IMR-90 (cell line): ENCODE data around the gene TMEM52. TPM values are rescaled to one million over a fixed set of nuclear protein-coding genes. Genes with fewer than 3 reads are reported as not detected.

Source experiments
- ATAC-seq: fragments of 200-7000 bp; cut with Tn5 transposase; 2 replicates; pipeline ENCODE4 v1.9.1; 2020; ENCODE audit warnings: low read depth, mild to moderate bottlenecking, moderate library complexity
- BruUV-seq: library from RNA; stranded (reverse); fragments of 400-500 nt; replicated peaks from 2 replicates; lab custom pipeline; 2021; lab: Mats Ljungman, UMichigan
- CTCF ChIA-PET: fragments of 300-600 bp; formaldehyde crosslinking; extraction: SDS; loops from one replicate; lab custom pipeline; 2021; ENCODE audit warnings: antibody characterized with exemption; lab: Yijun Ruan, JAX
- POLR2A ChIA-PET: fragments of 300-600 bp; sonication (Branson Sonifier 250); formaldehyde crosslinking; loops from one replicate; lab custom pipeline; 2022; ENCODE audit warnings: antibody characterized with exemption; ENCODE audit not compliant: unreplicated experiment; lab: Charles Lee
- DNase-seq: peaks from one replicate; pipeline ENCODE4 v3.0.0; 2013
- H2AFZ ChIP-seq: replicated peaks from 2 replicates; pipeline ENCODE3; 2013; ENCODE audit warnings: low read length, mild to moderate bottlenecking; ENCODE audit not compliant: poor library complexity
- H2AK5ac ChIP-seq: 2 replicates; pipeline ENCODE4 v1.6.1; 2013; ENCODE audit warnings: low read depth, low read length, inconsistent platforms
- H2AK9ac ChIP-seq: replicated peaks from 2 replicates; pipeline ENCODE3; 2013; ENCODE audit warnings: mild to moderate bottlenecking, low read depth, low read length, moderate library complexity; ENCODE audit not compliant: poor library complexity
- H2BK120ac ChIP-seq: 2 replicates; pipeline ENCODE4 v1.6.1; 2013; ENCODE audit warnings: low read depth, low read length, inconsistent platforms
- H2BK15ac ChIP-seq: 3 replicates; pipeline ENCODE4 v1.6.1; 2013; ENCODE audit warnings: low read depth, low read length, inconsistent platforms
- H2BK20ac ChIP-seq: 2 replicates; pipeline ENCODE4 v1.6.1; 2013; ENCODE audit warnings: low read depth, mild to moderate bottlenecking, inconsistent platforms, low read length, moderate library complexity
- H2BK5ac ChIP-seq: 2 replicates; pipeline ENCODE4 v1.6.1; 2013; ENCODE audit warnings: mild to moderate bottlenecking, low read depth, low read length, inconsistent platforms; ENCODE audit not compliant: poor library complexity, severe bottlenecking
- H3K14ac ChIP-seq: replicated peaks from 2 replicates; pipeline ENCODE4 v1.6.1; 2013; ENCODE audit warnings: low read depth, low read length, inconsistent platforms
- H3K18ac ChIP-seq: 2 replicates; pipeline ENCODE4 v1.6.1; 2013; ENCODE audit warnings: low read depth, low read length, control low read depth
- H3K23ac ChIP-seq: 2 replicates; pipeline ENCODE4 v1.6.1; 2013; ENCODE audit warnings: low read depth, low read length, inconsistent platforms
- H3K27ac ChIP-seq: 2 replicates; pipeline ENCODE4 v1.5.1; 2013; ENCODE audit warnings: mild to moderate bottlenecking, control low read depth, low read length; ENCODE audit not compliant: insufficient read depth
- H3K27me3 ChIP-seq: 2 replicates; pipeline ENCODE4 v1.6.1; 2013; ENCODE audit warnings: low read length; ENCODE audit not compliant: control insufficient read depth, insufficient read depth
- H3K36me3 ChIP-seq: 2 replicates; pipeline ENCODE4 v1.6.1; 2013; ENCODE audit warnings: low read length, mixed read lengths; ENCODE audit not compliant: control insufficient read depth, insufficient read depth
- H3K4ac ChIP-seq: 2 replicates; pipeline ENCODE4 v1.6.1; 2013; ENCODE audit warnings: low read depth, low read length, inconsistent platforms
- H3K4me1 ChIP-seq: 2 replicates; pipeline ENCODE4 v1.6.1; 2013; ENCODE audit warnings: low read length, mixed read lengths; ENCODE audit not compliant: control insufficient read depth, insufficient read depth
- H3K4me2 ChIP-seq: 2 replicates; pipeline ENCODE4 v1.6.1; 2013; ENCODE audit warnings: low read depth, mild to moderate bottlenecking, control low read depth, low read length, moderate library complexity
- H3K4me3 ChIP-seq: 2 replicates; pipeline ENCODE4 v1.5.1; 2013; ENCODE audit warnings: low read depth, mild to moderate bottlenecking, control low read depth, low read length, moderate library complexity; ENCODE audit not compliant: insufficient read depth
- H3K56ac ChIP-seq: 2 replicates; pipeline ENCODE4 v1.6.1; 2013; ENCODE audit warnings: low read length, inconsistent platforms; ENCODE audit not compliant: insufficient read depth; ENCODE audit errors: extremely low read depth
- H3K79me1 ChIP-seq, 2 experiments: 2 replicates each; pipeline ENCODE4 v1.6.1; 2013; ENCODE audit warnings: low read length in 2 of 2, inconsistent platforms in 1 of 2, low read depth in 1 of 2
- H3K9ac ChIP-seq: 2 replicates; pipeline ENCODE4 v1.6.1; 2013; ENCODE audit warnings: low read depth, low read length, control low read depth
- H3K9me1 ChIP-seq: 2 replicates; pipeline ENCODE4 v1.6.1; 2013; ENCODE audit warnings: low read length, inconsistent platforms; ENCODE audit not compliant: insufficient read depth
- H3K9me3 ChIP-seq: 2 replicates; pipeline ENCODE4 v1.6.1; 2013; ENCODE audit warnings: low read length; ENCODE audit not compliant: control insufficient read depth, insufficient read depth
- H4K20me1 ChIP-seq: 2 replicates; pipeline ENCODE4 v1.6.1; 2013; ENCODE audit warnings: low read length, inconsistent platforms; ENCODE audit not compliant: insufficient read depth
- H4K5ac ChIP-seq: 2 replicates; pipeline ENCODE4 v1.6.1; 2013; ENCODE audit warnings: mild to moderate bottlenecking, low read depth, low read length, control low read depth
- H4K8ac ChIP-seq, 2 experiments: 2 replicates each; pipeline ENCODE4 v1.6.1; 2013; ENCODE audit warnings: low read depth in 2 of 2, low read length in 2 of 2, control low read depth in 1 of 2, inconsistent platforms in 1 of 2
- H4K91ac ChIP-seq: 2 replicates; pipeline ENCODE4 v1.6.1; 2013; ENCODE audit warnings: low read depth, low read length, inconsistent platforms; ENCODE audit not compliant: insufficient read depth
- CEBPB ChIP-seq: IDR thresholded peaks from 2 replicates; pipeline ENCODE4 v1.6.1; 2012; ENCODE audit warnings: low read depth, low read length, improper control_type of control experiment
- MAFK ChIP-seq: IDR thresholded peaks from 2 replicates; pipeline ENCODE4 v1.6.1; 2012; ENCODE audit warnings: low read depth, low read length, improper control_type of control experiment
- MAZ ChIP-seq: IDR thresholded peaks from 2 replicates; pipeline ENCODE4 v1.6.1; 2012; ENCODE audit warnings: low read depth, mild to moderate bottlenecking, low read length, improper control_type of control experiment, moderate library complexity, borderline replicate concordance
- MXI1 ChIP-seq: IDR thresholded peaks from 2 replicates; pipeline ENCODE4 v1.6.1; 2012; ENCODE audit warnings: low read depth, mild to moderate bottlenecking, low read length, moderate library complexity, borderline replicate concordance
- RAD21 ChIP-seq: IDR thresholded peaks from 2 replicates; pipeline ENCODE4 v1.6.1; 2012; ENCODE audit warnings: low read length, improper control_type of control experiment
- RCOR1 ChIP-seq: IDR thresholded peaks from 2 replicates; pipeline ENCODE4 v1.6.1; 2012; ENCODE audit warnings: mild to moderate bottlenecking, low read length, improper control_type of control experiment; ENCODE audit not compliant: insufficient replicate concordance
- WGBS, 2 experiments: methylation state at CpG; one replicate each; pipeline versions ENCODE4 v1.1.5 to v1.1.7; 2013; ENCODE audit warnings: missing lambda C conversion rate in 2 of 2; ENCODE audit not compliant: insufficient read length in 1 of 2; ENCODE audit errors: extremely low coverage in 2 of 2; 5-methylcytosine and 5-hydroxymethylcytosine counted together
- dilution Hi-C: fragments of 300-500 bp; cut with HindIII; formaldehyde crosslinking; loops from one replicate; pipeline ENCODE4 v1.14.3; 2018; ENCODE audit warnings: low sequenced_read_pairs; ENCODE audit not compliant: unreplicated experiment
- in situ Hi-C: fragments of 300-500 bp; cut with MboI; formaldehyde crosslinking; loops from 3 replicates; pipeline ENCODE4 v1.14.3; 2019; ENCODE audit warnings: low sequenced_read_pairs, inconsistent platforms, mixed read lengths
- intact Hi-C: fragments of 100-400 bp; cut with micrococcal nuclease; formaldehyde crosslinking; loops from 2 replicates; pipeline ENCODE4 v1.10.0; 2022
- polyA plus RNA-seq, 3 experiments: library from polyadenylated mRNA; depleted of rRNA; stranded (reverse); fragments of >200 nt; gene quantifications; 2 replicates each; pipeline ENCODE4 v1.2.3, GENCODE V29; 2012; ENCODE audit warnings: low replicate concordance in 1 of 3
- total RNA-seq: library from RNA; depleted of rRNA; stranded (reverse); fragments of >200 nt; gene quantifications from 2 replicates; pipeline ENCODE4 v1.2.3, GENCODE V29; 2012

The TMEM52 gene
- total and polyA plus RNA-seq, 2 of the 4 experiments (the other 2 are of a cell fraction) = 0.54 to 1.3 TPM

GRCh38 chr1:1964811-1965210, 45.7 kb upstream of the TMEM52 start:
- WGBS, 2 experiments = 88% methylated on average over 16 of the region's 25 CpGs; no CpG with 5 or more reads in 1 of the 2 experiments
- Histone ChIP-seq H3K27me3 (peaks cover 35% of the 10 kb centered on the region), H3K4me1 (peaks cover under 1% of the 10 kb centered on the region; the same call in 1 of the 2 replicates), H3K4me3 (no peak overlapping the region), H2AFZ (no peak overlapping the region), H3K27ac (no peak overlapping the region), H3K23ac (no peak overlapping the region), H2AK5ac (no peak overlapping the region), H3K18ac (no peak overlapping the region), H3K9me1 (no peaks in the 10 kb centered on the region), H3K56ac (no peak overlapping the region), H2BK120ac (no peak overlapping the region), H4K20me1 (no peaks in the 10 kb centered on the region), H4K5ac (no peak overlapping the region), H2BK15ac (no peak overlapping the region), H3K4me2 (no peak overlapping the region), H2AK9ac (no peak overlapping the region), H3K36me3 (no peaks in the 10 kb centered on the region), H3K14ac (no peak overlapping the region), H3K4ac (no peak overlapping the region), H2BK5ac (no peak overlapping the region), H4K91ac (no peak overlapping the region), H3K79me1 (no peaks in the 10 kb centered on the region), H4K8ac (no peak overlapping the region), H3K9ac (no peak overlapping the region), H2BK20ac (no peak overlapping the region), H3K9me3 (no peaks in the 10 kb centered on the region)
- ATAC-seq (no peak), DNase-seq (no peak)
- POLR2A ChIA-PET = no interaction called here
- in situ Hi-C loops = loop anchor here (10.0 to 25.0 kb wide), 2 partner anchors 190 to 397 kb away; no protein-coding TSS in a partner anchor
- TF ChIP-seq MAFK (no peak), MAZ (no peak), CEBPB (no peak), MXI1 (no peak), RCOR1 (no peak), RAD21 (no peak)
- intact Hi-C loops = loop anchor here (5.0 kb wide), 1 partner anchor 82 kb away; no protein-coding TSS in a partner anchor
- BruUV-seq = no TSS peak
- CTCF ChIA-PET = no interaction called here
- dilution Hi-C loops = no loop called here
